Measurements from ENCODE around the gene CACNA1D. TPM values are rescaled to one million over a fixed set of nuclear protein-coding genes. Genes with fewer than 3 reads are reported as not detected.

CACNA1D gene
- total RNA-seq, 2 experiments from 2014 or later, result not detected

DNA sequence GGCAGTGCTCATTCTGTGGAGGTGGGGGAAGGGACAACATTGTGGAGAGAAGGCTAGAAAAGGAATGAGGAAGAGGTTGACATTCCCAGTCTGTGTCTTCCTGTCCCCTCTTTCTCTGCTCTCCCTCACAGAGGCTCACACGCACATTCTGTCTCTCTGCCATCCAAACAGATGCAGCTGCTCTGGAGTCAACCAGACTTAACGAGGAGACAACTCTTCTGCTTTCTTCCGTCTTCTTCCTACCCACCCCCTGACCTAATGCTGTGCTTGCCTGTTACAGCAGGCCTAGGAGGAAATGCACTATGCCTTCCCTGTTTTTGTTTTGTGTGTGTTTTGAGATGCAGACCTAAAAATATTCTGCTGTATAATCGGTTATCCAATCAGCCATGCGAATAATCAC lies 121.9 kb downstream of the CACNA1D start:
- ATAC-seq, result no peak
- Mint-ChIP-seq H3K36me3 (ENCODE audit: low read depth) (no peaks in the 10 kb centered on the region), H3K4me3 (no peak overlapping the region), H3K27ac (no peak overlapping the region), H3K27me3 (peaks cover 14% of the 10 kb centered on the region), H3K4me1 (ENCODE audit: low read depth) (no peaks in the 10 kb centered on the region), H3K9me3 (no peaks in the 10 kb centered on the region)
- TF ChIP-seq CTCF (IDR thresholded peaks at IDR 0.05), result no peak
- POLR2A ChIA-PET, result no interaction called here
- CTCF ChIA-PET, result no interaction called here
- intact Hi-C loops (cut with micrococcal nuclease), result no loop called here
- no peak for DNase-seq

DNA sequence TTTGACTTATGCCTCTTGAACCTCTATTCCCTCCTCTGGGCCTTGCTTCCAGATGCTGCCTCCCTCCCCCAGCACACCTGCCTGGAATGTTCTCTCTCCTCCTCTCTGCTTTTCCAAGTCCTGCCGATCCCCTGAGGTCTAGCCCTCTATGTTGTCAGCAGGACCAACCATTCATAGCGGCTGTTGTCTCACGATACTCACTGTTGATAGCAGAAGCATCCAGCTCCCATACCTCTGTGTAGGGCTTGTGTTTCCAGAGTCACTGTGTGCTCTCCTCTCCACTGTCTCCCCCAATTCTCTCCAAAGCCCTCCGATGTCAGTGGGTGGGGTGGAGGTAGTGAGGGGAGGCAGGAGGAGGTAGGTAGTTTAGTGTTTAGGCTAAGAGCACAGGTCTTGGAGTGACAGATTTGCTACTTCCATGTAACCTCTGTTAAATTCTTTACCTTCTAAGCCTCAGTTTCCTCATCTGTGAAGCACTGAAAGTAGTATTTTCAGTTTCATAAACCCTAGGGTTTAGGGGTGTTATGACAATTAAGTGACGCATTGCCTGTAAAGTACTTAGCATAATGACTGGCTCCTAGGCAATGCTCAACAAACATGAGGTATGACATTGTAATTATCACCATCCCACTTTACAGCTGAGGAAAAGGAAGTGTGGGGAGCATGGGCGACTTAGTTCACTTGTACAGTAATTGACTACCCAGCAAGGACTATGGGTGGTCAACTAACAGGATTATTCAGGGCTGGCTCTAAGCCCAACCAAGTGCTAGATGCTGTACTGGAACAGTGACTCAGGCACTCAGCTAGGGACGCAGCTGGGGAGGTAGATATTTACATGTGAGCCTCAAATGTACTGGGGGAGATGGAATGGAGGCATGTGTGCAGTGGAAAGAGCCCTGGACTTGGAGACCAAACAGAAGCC lies 122.8 kb downstream of the CACNA1D start:
- ATAC-seq (no peak), DNase-seq (no peak)
- ChIA-PET POLR2A (interaction anchor here (1.3 kb wide), 1 partner anchor 15 kb away, joined by 3 read pairs; no protein-coding TSS in a partner anchor), CTCF (no interaction called here)
- Mint-ChIP-seq H3K4me3 (no peak overlapping the region), H3K4me1 (ENCODE audit: low read depth) (no peaks in the 10 kb centered on the region), H3K9me3 (no peaks in the 10 kb centered on the region), H3K27me3 (peaks cover 14% of the 10 kb centered on the region), H3K27ac (no peak overlapping the region), H3K36me3 (ENCODE audit: low read depth) (no peaks in the 10 kb centered on the region)
- intact Hi-C loops (cut with micrococcal nuclease), result no loop called here
- no peak for TF ChIP-seq CTCF (IDR thresholded peaks at IDR 0.05)

DNA sequence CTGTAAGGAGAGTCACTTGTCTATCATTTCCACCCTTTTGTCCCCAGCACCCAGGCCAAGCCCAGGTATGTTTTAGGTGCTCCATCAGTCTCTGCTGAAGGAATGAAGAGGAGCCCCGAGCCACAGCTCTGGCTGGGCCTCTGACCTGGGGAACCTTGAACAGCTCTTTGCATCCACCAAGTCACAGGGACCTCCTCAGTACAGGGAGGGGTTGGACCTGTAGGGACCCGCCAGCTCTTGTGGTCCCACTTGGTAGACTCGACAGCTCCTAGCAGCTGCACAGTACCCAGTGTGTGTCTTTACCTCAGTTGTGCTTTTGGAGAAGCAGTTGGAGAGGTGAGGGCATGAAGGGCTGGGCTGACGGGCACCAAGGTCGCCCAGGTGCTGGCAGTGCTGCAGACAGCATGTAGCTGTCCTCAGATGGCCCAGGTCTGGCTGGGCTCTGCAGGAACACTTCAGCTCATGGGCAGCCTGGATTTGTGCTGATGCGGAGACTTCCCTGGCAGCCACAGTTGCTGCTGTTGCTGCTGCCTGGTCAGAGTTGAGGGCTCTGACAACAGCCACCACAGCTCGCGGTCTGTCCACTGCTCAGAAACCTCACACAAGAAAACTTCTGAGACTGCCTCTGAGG lies 123.6 kb downstream of the CACNA1D start:
- Mint-ChIP-seq H3K4me1 (ENCODE audit: low read depth) (no peaks in the 10 kb centered on the region), H3K36me3 (ENCODE audit: low read depth) (no peaks in the 10 kb centered on the region), H3K27ac (no peak overlapping the region), H3K9me3 (no peaks in the 10 kb centered on the region), H3K27me3 (peaks cover 16% of the 10 kb centered on the region), H3K4me3 (no peak overlapping the region)
- DNase-seq, result no peak
- ATAC-seq, result no peak
- CTCF ChIA-PET, result no interaction called here
- POLR2A ChIA-PET, result interaction anchor here (1.3 kb wide), 1 partner anchor 14 kb away, joined by 3 read pairs; no protein-coding TSS in a partner anchor
- no peak for TF ChIP-seq CTCF (IDR thresholded peaks at IDR 0.05)
- intact Hi-C loops (cut with micrococcal nuclease), result no loop called here

GRCh38 chr3:53618524-53618906 lies 124.1 kb downstream of the CACNA1D start:
- ChIA-PET POLR2A (interaction anchor here (1.3 kb wide), 1 partner anchor 14 kb away, joined by 3 read pairs; no protein-coding TSS in a partner anchor), CTCF (no interaction called here)
- Mint-ChIP-seq H3K36me3 (ENCODE audit: low read depth) (no peaks in the 10 kb centered on the region), H3K9me3 (no peaks in the 10 kb centered on the region), H3K4me1 (ENCODE audit: low read depth) (no peaks in the 10 kb centered on the region), H3K4me3 (no peak overlapping the region), H3K27me3 (peaks cover 14% of the 10 kb centered on the region), H3K27ac (no peak overlapping the region)
- intact Hi-C loops (cut with micrococcal nuclease), result no loop called here
- no peak for ATAC-seq
- no peak for DNase-seq
- no peak for TF ChIP-seq CTCF (IDR thresholded peaks at IDR 0.05)

DNA sequence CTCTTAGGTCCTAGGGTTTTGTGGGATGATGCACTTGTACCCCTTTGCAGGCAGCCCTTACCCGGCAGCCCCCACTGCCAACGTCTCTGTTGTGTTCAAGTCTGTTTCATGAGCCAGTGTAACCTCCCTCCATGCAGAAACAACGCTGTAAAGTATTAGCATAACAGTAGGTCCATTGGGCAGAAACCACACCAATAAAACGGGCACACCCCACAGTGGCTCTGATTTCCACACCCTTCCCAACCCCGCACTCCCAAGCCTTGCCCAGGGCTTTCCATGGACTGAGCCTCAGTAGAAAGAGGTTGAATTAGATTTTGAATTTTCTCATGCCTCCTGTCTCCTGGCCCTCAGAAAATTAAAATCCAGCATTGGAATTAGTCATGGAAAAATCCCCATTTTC lies 124.5 kb downstream of the CACNA1D start:
- intact Hi-C loops (cut with micrococcal nuclease), result no loop called here
- POLR2A ChIA-PET, result no interaction called here
- no peak for DNase-seq
- Mint-ChIP-seq H3K36me3 (ENCODE audit: low read depth) (no peaks in the 10 kb centered on the region), H3K4me1 (ENCODE audit: low read depth) (no peaks in the 10 kb centered on the region), H3K9me3 (no peaks in the 10 kb centered on the region), H3K27me3 (peaks cover 14% of the 10 kb centered on the region), H3K4me3 (no peak overlapping the region), H3K27ac (no peak overlapping the region)
- no peak for TF ChIP-seq CTCF (IDR thresholded peaks at IDR 0.05)
- CTCF ChIA-PET, result no interaction called here
- ATAC-seq, result no peak

Data from activated CD8-positive, alpha-beta T cell treated with anti-CD3 and anti-CD28 coated beads for 36 hours (primary cell).